ENCODE data around the gene ARMH3.

GRCh38 chr10:101829561-101830315 is 226.2 kb downstream of the ARMH3 start:
- TF ChIP-seq CTCF (IDR thresholded peaks at IDR 0.05) (no peak), POLR2A (IDR thresholded peaks at IDR 0.05) (no peak), EP300 (IDR thresholded peaks at IDR 0.05) (no peak), POLR2AphosphoS5 (IDR thresholded peaks at IDR 0.05) (no peak)

Measured in stomach (tissue), 4 donors.